ENCODE measurements around the gene EIF5B.

DNA sequence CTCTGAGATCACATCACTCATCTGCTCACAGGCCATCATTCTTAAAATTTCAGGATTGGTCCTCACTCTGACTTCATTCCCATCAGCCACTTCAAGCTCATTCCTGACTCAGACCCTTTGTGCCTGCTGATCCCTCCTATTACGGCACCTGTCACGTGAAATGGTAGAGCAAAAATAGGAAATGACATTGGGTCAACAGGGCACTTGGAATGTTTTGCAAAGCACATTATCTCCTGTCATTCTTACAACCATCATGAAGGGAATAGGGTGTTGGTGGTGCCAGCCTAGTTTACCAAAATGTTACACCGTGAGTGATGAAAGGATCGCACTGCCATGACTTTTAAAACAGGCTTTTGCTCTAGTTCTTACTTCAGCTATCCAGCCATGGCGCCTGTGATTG is 61.1 kb downstream of the EIF5B start:
- no peak for TF ChIP-seq POLR2AphosphoS5 (IDR thresholded peaks at IDR 0.05; ENCODE audit: low read depth)
- TF ChIP-seq EZH2 (IDR thresholded peaks at IDR 0.05; ENCODE audit: low read depth, unreplicated experiment): no peak
- TF ChIP-seq JUNB (IDR thresholded peaks at IDR 0.05; ENCODE audit: unreplicated experiment): no peak
- TF ChIP-seq, protein P1, sequence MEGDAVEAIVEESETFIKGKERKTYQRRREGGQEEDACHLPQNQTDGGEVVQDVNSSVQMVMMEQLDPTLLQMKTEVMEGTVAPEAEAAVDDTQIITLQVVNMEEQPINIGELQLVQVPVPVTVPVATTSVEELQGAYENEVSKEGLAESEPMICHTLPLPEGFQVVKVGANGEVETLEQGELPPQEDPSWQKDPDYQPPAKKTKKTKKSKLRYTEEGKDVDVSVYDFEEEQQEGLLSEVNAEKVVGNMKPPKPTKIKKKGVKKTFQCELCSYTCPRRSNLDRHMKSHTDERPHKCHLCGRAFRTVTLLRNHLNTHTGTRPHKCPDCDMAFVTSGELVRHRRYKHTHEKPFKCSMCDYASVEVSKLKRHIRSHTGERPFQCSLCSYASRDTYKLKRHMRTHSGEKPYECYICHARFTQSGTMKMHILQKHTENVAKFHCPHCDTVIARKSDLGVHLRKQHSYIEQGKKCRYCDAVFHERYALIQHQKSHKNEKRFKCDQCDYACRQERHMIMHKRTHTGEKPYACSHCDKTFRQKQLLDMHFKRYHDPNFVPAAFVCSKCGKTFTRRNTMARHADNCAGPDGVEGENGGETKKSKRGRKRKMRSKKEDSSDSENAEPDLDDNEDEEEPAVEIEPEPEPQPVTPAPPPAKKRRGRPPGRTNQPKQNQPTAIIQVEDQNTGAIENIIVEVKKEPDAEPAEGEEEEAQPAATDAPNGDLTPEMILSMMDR (conservative IDR thresholded peaks at IDR 0.05; ENCODE audit: low read depth in 2 of 2): no peak
- TF ChIP-seq EZH2phosphoT487 (IDR thresholded peaks at IDR 0.05; ENCODE audit: unreplicated experiment): no peak
- TF ChIP-seq, protein P2, sequence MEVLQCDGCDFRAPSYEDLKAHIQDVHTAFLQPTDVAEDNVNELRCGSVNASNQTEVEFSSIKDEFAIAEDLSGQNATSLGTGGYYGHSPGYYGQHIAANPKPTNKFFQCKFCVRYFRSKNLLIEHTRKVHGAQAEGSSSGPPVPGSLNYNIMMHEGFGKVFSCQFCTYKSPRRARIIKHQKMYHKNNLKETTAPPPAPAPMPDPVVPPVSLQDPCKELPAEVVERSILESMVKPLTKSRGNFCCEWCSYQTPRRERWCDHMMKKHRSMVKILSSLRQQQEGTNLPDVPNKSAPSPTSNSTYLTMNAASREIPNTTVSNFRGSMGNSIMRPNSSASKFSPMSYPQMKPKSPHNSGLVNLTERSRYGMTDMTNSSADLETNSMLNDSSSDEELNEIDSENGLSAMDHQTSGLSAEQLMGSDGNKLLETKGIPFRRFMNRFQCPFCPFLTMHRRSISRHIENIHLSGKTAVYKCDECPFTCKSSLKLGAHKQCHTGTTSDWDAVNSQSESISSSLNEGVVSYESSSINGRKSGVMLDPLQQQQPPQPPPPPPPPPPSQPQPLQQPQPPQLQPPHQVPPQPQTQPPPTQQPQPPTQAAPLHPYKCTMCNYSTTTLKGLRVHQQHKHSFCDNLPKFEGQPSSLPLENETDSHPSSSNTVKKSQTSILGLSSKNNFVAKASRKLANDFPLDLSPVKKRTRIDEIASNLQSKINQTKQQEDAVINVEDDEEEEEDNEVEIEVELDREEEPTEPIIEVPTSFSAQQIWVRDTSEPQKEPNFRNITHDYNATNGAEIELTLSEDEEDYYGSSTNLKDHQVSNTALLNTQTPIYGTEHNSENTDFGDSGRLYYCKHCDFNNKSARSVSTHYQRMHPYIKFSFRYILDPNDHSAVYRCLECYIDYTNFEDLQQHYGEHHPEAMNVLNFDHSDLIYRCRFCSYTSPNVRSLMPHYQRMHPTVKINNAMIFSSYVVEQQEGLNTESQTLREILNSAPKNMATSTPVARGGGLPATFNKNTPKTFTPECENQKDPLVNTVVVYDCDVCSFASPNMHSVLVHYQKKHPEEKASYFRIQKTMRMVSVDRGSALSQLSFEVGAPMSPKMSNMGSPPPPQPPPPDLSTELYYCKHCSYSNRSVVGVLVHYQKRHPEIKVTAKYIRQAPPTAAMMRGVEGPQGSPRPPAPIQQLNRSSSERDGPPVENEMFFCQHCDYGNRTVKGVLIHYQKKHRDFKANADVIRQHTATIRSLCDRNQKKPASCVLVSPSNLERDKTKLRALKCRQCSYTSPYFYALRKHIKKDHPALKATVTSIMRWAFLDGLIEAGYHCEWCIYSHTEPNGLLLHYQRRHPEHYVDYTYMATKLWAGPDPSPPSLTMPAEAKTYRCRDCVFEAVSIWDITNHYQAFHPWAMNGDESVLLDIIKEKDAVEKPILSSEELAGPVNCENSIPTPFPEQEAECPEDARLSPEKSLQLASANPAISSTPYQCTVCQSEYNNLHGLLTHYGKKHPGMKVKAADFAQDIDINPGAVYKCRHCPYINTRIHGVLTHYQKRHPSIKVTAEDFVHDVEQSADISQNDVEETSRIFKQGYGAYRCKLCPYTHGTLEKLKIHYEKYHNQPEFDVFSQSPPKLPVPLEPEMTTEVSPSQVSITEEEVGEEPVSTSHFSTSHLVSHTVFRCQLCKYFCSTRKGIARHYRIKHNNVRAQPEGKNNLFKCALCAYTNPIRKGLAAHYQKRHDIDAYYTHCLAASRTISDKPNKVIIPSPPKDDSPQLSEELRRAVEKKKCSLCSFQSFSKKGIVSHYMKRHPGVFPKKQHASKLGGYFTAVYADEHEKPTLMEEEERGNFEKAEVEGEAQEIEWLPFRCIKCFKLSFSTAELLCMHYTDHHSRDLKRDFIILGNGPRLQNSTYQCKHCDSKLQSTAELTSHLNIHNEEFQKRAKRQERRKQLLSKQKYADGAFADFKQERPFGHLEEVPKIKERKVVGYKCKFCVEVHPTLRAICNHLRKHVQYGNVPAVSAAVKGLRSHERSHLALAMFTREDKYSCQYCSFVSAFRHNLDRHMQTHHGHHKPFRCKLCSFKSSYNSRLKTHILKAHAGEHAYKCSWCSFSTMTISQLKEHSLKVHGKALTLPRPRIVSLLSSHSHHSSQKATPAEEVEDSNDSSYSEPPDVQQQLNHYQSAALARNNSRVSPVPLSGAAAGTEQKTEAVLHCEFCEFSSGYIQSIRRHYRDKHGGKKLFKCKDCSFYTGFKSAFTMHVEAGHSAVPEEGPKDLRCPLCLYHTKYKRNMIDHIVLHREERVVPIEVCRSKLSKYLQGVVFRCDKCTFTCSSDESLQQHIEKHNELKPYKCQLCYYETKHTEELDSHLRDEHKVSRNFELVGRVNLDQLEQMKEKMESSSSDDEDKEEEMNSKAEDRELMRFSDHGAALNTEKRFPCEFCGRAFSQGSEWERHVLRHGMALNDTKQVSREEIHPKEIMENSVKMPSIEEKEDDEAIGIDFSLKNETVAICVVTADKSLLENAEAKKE (CRISPR knock-in tag; IDR thresholded peaks at IDR 0.05): no peak
- TF ChIP-seq, protein P3, sequence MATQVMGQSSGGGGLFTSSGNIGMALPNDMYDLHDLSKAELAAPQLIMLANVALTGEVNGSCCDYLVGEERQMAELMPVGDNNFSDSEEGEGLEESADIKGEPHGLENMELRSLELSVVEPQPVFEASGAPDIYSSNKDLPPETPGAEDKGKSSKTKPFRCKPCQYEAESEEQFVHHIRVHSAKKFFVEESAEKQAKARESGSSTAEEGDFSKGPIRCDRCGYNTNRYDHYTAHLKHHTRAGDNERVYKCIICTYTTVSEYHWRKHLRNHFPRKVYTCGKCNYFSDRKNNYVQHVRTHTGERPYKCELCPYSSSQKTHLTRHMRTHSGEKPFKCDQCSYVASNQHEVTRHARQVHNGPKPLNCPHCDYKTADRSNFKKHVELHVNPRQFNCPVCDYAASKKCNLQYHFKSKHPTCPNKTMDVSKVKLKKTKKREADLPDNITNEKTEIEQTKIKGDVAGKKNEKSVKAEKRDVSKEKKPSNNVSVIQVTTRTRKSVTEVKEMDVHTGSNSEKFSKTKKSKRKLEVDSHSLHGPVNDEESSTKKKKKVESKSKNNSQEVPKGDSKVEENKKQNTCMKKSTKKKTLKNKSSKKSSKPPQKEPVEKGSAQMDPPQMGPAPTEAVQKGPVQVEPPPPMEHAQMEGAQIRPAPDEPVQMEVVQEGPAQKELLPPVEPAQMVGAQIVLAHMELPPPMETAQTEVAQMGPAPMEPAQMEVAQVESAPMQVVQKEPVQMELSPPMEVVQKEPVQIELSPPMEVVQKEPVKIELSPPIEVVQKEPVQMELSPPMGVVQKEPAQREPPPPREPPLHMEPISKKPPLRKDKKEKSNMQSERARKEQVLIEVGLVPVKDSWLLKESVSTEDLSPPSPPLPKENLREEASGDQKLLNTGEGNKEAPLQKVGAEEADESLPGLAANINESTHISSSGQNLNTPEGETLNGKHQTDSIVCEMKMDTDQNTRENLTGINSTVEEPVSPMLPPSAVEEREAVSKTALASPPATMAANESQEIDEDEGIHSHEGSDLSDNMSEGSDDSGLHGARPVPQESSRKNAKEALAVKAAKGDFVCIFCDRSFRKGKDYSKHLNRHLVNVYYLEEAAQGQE (IDR thresholded peaks at IDR 0.05; ENCODE audit: unreplicated experiment): no peak
- no peak for TF ChIP-seq STAT1 (IDR thresholded peaks at IDR 0.05; ENCODE audit: unreplicated experiment)
- TF ChIP-seq CREB1 (CRISPR knock-in tag; IDR thresholded peaks at IDR 0.05; ENCODE audit: low read depth): no peak
- TF ChIP-seq, protein P4, sequence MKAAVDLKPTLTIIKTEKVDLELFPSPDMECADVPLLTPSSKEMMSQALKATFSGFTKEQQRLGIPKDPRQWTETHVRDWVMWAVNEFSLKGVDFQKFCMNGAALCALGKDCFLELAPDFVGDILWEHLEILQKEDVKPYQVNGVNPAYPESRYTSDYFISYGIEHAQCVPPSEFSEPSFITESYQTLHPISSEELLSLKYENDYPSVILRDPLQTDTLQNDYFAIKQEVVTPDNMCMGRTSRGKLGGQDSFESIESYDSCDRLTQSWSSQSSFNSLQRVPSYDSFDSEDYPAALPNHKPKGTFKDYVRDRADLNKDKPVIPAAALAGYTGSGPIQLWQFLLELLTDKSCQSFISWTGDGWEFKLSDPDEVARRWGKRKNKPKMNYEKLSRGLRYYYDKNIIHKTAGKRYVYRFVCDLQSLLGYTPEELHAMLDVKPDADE (IDR thresholded peaks at IDR 0.05): no peak
- no peak for TF ChIP-seq ZNF331 (CRISPR knock-in tag; IDR thresholded peaks at IDR 0.05; ENCODE audit: low read depth)
- no peak for TF ChIP-seq NANOG (IDR thresholded peaks at IDR 0.05; ENCODE audit: borderline replicate concordance)
